Endometrial microvascular endothelial cells (primary cell): Measurements from ENCODE around the gene DNMT1. TPM values are rescaled to one million over a fixed set of nuclear protein-coding genes. Genes with fewer than 3 reads are reported as not detected.
"Not testable (repeated sequence)": the region's sequence is repeated elsewhere in the genome, so short reads cannot be mapped to it uniquely, and the experiment has no call there.

Source experiments
- in situ Hi-C: cut with HindIII; loops from 2 replicates; pipeline ENCODE4 v1.10.0; 2017; ENCODE audit warnings: low sequenced_read_pairs, low pct_unique_long_range_greater_than_20kb; ENCODE audit errors: inconsistent ontology term
- total RNA-seq: library from RNA; depleted of rRNA; stranded (reverse); fragments of >200 nt; gene quantifications from one replicate; pipeline ENCODE4 v1.2.3, GENCODE V29; 2015; ENCODE audit errors: inconsistent ontology term

Gene DNMT1
- total RNA-seq, result 134 TPM

GRCh38 chr19:10194500-10195198, at the start of gene DNMT1:
TSS of gene DNMT1 (minus strand) at chr19:10194953. CDS start at chr19:10194899, 54 bp downstream.
- in situ Hi-C loops, result no loop called here

DNA sequence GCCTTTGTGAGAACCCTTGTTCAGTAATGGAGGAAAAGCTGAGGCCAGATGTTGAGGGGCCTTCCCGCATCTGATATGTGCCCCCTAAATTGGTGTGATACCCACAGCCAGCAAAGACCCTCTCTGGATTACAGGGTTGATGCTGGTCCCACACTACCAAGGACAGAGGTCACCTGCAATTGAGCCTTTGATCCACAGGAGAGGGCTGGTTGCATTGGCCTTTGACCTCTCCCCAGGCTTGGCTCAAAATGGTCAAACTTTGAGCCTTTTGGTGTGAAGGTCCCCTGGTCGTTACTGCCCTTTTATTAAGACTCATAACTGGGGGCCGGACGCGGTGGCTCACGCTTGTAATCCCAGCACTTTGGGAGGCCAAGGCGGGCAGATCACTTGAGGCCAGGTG, 48.9 kb upstream of the DNMT1 start:
- in situ Hi-C loops, result no loop called here

GRCh38 chr19:10241826-10242449, 47.2 kb upstream of the DNMT1 start:
- in situ Hi-C loops, result not testable (repeated sequence)

DNA sequence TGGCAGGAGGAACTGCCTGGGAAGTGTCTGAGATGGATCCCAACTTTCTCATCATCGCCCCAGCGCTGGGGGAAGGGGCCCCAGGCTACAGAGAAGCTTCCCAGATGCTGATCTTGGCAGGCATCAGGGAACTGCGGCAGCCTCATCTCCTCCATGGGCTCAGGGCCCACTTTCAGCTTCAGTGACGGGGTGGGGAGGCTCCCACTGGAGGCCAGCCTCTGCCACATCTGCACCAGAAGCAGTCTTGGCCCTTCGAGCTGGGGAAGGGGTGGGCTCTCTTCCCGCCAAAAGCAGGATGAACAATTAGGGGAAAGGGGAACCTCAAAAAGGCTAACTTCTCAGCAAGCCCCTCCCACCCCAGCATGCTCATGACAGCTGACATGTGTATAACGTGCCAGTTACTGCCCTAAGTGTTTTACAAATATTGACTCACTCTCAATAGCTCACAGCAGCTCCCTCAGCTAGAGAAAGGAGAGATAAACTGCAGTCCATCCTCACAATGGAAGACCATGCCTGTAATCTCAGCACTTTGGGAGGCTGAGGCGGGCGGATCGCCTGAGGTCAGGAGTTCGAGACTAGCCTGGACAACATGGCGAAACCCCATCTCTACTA, 43.5 kb upstream of the DNMT1 start:
- in situ Hi-C loops, result no loop called here

- in situ Hi-C loops, result no loop called here
These were observed 42.9 kb upstream of the DNMT1 start for GRCh38 chr19:10237702-10238101.

DNA sequence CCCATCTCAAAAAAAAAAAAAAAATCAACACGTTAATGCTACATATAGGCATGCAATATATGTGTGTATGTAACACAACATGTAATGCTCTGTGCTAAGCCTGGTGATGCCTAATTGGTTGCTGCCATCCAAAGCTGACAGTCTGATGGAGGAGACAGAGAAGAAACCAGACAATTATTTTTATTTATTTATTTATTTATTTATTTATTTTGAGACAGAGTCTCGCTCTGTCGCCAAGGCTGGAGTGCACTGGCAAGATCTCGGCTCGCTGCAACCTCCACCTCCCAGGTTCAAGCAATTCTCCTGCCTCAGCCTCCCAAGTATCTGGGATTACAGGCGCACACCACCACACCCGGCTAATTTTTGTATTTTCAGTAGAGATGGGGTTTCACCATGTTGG, 40.7 kb upstream of the DNMT1 start:
- in situ Hi-C loops, result not testable (repeated sequence)

- in situ Hi-C loops, result no loop called here
These were observed 40.2 kb upstream of the DNMT1 start for GRCh38 chr19:10235003-10235402.

- in situ Hi-C loops, result no loop called here
These were observed 39.2 kb upstream of the DNMT1 start for GRCh38 chr19:10233946-10234345.

DNA sequence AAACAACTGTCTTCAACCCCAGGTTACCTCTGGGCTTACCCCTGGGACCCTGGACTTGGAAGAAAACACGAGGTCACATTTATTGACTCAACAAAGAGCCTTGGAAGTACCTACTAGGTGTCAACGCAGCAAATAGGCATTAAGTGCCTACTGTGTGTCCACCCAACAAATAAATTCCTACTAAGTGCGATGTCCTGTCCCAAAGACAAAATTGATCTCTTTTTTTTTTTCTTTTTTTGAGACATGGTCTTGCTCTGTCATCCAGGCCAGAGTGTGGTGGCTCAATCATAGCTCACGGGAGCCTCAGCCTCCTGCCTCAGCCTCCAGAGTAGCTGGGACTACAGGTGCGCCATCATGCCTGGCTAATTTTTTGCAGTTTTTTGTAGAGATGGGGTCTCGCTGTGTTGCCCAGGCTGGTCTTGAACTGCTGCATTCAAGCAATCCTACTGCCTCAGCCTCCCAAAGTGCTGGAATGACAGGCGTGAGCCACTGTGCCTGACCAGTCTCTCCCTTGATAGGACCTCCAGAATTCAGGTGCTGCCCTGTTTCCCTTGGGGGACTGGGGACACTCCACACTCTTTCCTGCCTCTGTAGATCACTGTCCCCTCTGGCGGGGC, 37.0 kb upstream of the DNMT1 start:
- in situ Hi-C loops, result no loop called here

GRCh38 chr19:10230861-10231611, 36.3 kb upstream of the DNMT1 start, which contains the start of gene S1PR2:
TSS of gene S1PR2 (minus strand) at chr19:10231331. CDS start at chr19:10224905, 6,426 bp downstream.
- in situ Hi-C loops, result no loop called here

DNA sequence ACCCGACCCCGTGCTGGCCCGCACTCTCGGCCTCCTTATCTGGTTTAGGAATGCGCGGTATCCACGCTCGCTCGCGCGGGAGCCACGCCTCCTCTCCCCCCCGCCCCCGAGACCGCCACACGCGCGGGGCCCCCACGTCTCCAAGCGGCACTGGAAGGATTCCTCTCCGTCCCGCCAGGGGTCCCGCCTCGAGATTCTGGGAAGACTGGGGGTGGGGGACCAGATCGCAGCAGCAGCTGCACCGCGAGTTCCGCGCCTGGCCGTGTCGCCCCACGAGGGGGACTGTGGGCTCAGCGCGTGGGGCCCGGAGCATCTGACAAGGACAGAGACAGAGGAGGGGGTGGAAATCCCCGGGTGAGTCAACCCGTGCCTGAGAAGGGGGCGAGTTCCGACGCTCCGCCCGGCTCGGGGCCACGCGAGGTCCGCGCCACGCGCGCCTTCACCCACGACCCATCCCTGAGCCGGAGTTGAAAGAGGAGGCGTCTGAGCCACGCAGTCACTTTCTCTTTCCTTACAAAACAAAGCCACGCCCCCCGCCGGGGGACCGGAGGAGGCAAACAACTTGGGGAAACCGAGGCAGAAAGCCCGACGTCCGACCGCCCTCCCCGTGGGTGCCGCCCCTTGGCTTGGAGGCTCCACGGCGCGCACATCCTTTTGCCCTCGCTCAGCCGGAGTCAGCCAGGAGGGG, 35.6 kb upstream of the DNMT1 start:
- in situ Hi-C loops, result no loop called here

DNA sequence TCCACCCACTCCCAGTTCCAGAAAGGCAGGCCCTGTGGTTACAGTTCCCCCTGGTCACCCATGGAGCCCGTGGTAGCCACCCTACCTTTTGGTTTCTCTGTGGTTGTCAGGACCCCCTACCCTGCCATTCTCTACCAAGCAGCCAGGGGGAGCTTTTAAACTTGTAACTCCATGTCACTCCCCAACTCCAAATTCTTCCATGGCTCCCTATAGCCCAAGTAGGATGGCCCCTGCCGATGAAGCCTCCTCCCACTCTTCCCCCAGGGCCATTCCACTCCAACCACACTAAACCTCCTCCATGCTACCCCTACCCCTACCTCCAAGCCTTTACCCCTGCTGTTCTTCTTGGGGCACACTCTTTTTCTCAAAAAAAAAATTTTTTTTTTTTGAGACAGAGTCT, 34.2 kb upstream of the DNMT1 start:
- in situ Hi-C loops, result no loop called here

DNA sequence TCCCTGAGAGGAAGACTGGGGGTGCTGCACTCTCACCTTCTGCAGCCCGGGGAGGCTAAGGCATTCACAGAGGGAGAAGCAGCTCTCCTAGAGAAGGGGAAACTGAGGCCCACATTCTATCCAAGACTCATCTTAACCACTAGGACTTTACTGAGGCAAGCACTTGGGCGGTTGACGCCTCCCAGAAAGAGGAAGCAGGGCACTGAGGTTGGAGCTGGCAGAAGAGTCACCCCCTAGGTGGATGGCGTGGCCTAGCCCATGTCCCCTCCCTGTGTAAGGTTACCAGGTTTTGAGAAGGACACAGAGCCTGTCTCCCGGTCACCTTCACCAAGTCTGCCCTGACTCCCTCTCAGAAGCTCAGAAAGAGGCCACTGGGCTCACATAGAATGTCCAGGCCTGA, 33.6 kb upstream of the DNMT1 start:
- in situ Hi-C loops, result no loop called here

GRCh38 chr19:10227026-10227971, 32.5 kb upstream of the DNMT1 start:
- in situ Hi-C loops, result no loop called here

DNA sequence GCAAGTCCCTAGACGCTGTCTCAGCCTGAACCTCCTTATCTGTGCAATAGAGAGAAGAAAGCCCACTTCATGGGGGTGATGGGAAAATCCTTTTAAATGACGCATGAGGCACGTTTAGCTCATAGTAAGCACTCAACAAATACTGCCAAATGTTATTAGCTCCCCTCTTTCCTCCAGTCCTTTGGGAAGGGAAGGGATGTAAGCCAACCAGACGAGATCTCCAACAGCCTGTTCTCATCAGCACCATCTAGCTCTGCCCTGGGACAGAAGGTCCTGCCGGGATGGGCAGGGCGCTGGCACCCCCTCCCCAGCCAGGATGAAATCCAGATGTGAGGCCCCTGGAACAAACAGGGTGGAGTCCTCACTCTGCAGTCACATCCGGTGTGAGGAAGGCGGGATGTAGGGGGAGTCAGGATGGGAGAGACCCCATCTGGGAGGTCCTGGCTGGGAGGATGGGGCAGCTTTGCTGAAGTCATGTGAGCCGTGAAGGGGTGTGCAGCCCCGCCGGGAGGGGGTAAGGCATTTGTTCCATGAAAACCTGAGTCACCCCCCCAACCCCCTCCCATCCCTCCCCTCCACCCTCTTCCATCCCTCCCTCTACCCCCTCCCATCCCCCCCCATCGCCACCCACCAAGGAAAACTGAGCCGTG, 31.7 kb upstream of the DNMT1 start:
- in situ Hi-C loops, result no loop called here

- in situ Hi-C loops, result no loop called here
These were observed 31.2 kb upstream of the DNMT1 start for GRCh38 chr19:10226021-10226375.

DNA sequence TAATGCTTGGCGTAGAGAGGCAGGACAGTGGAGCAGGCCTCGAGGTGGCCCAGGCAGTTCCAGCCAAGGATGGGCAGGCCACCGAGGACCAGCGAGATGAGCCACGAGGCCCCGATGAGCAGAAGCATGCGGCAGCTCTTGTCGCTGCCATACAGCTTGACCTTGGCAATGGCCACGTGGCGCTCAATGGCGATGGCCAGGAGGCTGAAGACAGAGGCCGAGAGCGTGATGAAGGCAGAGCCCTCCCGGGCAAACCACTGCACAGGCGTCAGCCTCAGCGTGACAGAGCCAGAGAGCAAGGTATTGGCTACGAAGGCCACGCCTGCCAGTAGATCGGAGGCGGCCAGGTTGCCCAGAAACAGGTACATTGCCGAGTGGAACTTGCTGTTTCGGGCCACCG, 29.6 kb upstream of the DNMT1 start:
- in situ Hi-C loops, result no loop called here
